ENCODE measurements around the gene POGZ. TPM values are rescaled to one million over a fixed set of nuclear protein-coding genes. Genes with fewer than 3 reads are reported as not detected.
A peak's percentile ranks its signal among the peaks of the same experiment; 100 is the strongest.

Gene POGZ
- total RNA-seq, 4 donors from 2014 or later: 44.1 to 90.9 (median 72.7) TPM

DNA sequence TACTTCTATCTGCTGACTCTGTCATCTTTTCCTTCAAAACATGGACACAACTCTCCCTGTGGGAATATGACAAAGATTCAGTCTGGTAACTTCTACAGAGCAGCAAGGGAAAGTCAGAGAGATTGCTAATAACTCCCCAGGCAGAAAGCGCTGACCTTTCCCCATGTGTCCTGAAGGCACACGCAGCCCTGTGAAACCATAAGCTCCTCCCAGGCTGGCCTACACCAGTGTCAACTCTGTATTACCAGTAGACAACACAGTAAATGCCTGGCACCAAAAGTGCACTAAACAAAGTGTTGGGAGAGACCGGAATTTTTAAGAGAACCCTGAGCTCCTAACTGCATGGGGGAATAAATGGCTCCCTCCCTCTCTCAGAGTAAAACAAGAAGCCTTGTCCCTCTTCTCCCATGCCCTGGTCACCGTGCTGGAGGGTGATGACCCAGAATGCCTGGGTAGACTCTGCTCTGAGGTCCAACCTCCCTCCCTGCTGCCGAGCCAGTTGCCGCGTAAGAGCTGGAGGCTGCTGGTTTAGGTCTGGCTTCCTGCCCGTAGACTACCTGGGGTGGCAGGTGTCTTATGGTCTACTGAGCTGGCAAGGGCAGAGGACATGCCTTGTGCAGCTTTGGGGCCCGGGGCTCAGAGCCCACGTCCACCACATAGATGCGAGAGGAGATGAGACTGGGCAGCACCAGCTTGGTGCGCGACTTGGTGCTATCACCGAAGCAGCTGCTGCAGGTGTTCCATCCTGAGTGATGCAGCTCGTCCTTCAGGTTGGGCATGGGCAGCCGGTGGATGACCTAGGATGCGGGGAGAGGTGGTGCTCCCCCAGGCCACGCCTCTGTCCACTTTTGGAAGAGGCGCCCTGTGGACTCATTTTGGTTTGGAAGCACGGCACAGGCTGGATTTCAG lies 90.6 kb downstream of the POGZ start:
- DNase-seq: peak; percentile 49
- peak overlapping the region in 2 of 4 donors; percentile 36 to 63 for H3K4me3 ChIP-seq
- peak overlapping the region in 3 of 4 donors; percentile 84 to 92 (median 85) for H3K27ac ChIP-seq
- intact Hi-C loops (cut with DNase I; ENCODE audit: low total_unique reads) (no loop called here), in situ Hi-C loops (cut with MboI; ENCODE audit: low pct_ligation_motif_present in 1 of 4, low pct_unique_long_range_greater_than_20kb in 1 of 4, low sequenced_read_pairs in 3 of 4) (no loop called here)
- peaks cover 13 to 59% (median 42%) of the 10 kb centered on the region in 4 donors for H3K4me1 ChIP-seq
- no peaks in the 10 kb centered on the region for H3K9me3 ChIP-seq
- H3K27me3 ChIP-seq: no peaks in the 10 kb centered on the region
- H3K36me3 ChIP-seq: peaks cover 0 to 39% (median 17%) of the 10 kb centered on the region in 4 donors
- WGBS, 2 donors (ENCODE audit: low coverage in 1 of 2): 65% methylated on average over 18 of the region's 20 CpGs; no CpG with 5 or more reads in 1 of the 2 donors
- TF ChIP-seq POLR2A (IDR thresholded peaks at IDR 0.05) (peak; percentile 9), POLR2AphosphoS5 (IDR thresholded peaks at IDR 0.05) (peak in 1 of 3 donors; percentile 48), CTCF (IDR thresholded peaks at IDR 0.05) (no peak), EP300 (IDR thresholded peaks at IDR 0.05; ENCODE audit: low read depth) (no peak)

DNA sequence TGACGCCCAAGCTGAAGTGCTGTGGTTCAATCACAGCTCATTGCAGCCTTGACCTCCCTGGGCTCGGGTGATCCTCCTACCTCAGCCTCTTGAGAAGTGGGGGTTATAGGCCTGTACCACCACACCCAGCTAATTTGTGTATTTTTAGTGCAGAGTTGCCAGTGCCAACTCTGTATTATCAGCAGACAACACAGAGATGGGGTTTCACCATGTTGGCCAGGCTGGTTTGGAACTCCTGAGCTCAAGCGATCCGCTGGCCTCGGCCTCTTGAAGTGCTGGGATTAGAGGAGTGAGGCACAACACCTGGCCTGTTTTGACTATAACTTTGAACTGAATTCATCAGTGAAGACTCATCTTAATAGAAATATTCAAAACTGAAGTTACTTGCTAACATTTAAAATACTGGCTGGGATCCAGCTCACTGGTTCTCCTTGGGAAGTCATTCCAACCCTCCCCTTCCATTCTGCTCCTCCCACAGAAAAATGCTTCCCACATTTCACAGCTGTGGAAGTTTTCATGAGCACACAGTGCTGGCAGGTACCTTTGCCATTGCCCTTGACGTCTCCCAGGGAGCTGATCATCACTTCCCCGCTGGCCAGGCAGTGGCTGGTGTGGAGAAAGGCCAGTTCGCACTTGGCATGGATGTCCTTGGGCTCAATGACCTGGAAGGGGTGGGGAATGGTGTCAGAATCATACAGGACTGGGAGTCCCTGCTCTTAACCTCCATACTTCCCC lies 91.5 kb downstream of the POGZ start:
- Histone ChIP-seq H3K27me3 (no peaks in the 10 kb centered on the region), H3K27ac (peak overlapping the region in 3 of 4 donors; percentile 3 to 92 (median 84)), H3K4me3 (peak overlapping the region in 1 of 4 donors; percentile 15), H3K4me1 (peaks cover 8 to 51% (median 34%) of the 10 kb centered on the region in 4 donors), H3K9me3 (no peaks in the 10 kb centered on the region), H3K36me3 (peaks cover 0 to 39% (median 17%) of the 10 kb centered on the region in 4 donors)
- WGBS, 2 donors (ENCODE audit: low coverage in 1 of 2): 80% methylated on average over 8 of the region's 8 CpGs; no CpG with 5 or more reads in 1 of the 2 donors
- intact Hi-C loops (cut with DNase I; ENCODE audit: low total_unique reads): no loop called here
- TF ChIP-seq EP300 (IDR thresholded peaks at IDR 0.05; ENCODE audit: low read depth) (no peak), POLR2A (IDR thresholded peaks at IDR 0.05) (no peak), CTCF (IDR thresholded peaks at IDR 0.05) (no peak), POLR2AphosphoS5 (IDR thresholded peaks at IDR 0.05) (peak in 1 of 3 donors; percentile 11)
- no peak for DNase-seq
- in situ Hi-C loops (cut with MboI; ENCODE audit: low pct_ligation_motif_present in 1 of 4, low pct_unique_long_range_greater_than_20kb in 1 of 4, low sequenced_read_pairs in 3 of 4): no loop called here

GRCh38 chr1:151364996-151365395 lies 94.3 kb downstream of the POGZ start:
- peaks cover 0 to 39% (median 17%) of the 10 kb centered on the region in 4 donors for H3K36me3 ChIP-seq
- no peaks in the 10 kb centered on the region for H3K27me3 ChIP-seq
- TF ChIP-seq CTCF (IDR thresholded peaks at IDR 0.05) (no peak), POLR2AphosphoS5 (IDR thresholded peaks at IDR 0.05) (peak in 1 of 3 donors; percentile 46), POLR2A (IDR thresholded peaks at IDR 0.05) (no peak), EP300 (IDR thresholded peaks at IDR 0.05; ENCODE audit: low read depth) (no peak)
- no peak overlapping the region for H3K4me3 ChIP-seq
- intact Hi-C loops (cut with DNase I; ENCODE audit: low total_unique reads): no loop called here
- H3K9me3 ChIP-seq: no peaks in the 10 kb centered on the region
- peaks cover 8 to 25% (median 13%) of the 10 kb centered on the region in 4 donors for H3K4me1 ChIP-seq
- in situ Hi-C loops (cut with MboI; ENCODE audit: low pct_ligation_motif_present in 1 of 4, low pct_unique_long_range_greater_than_20kb in 1 of 4, low sequenced_read_pairs in 3 of 4): no loop called here
- DNase-seq: no peak
- WGBS, 2 donors (ENCODE audit: low coverage in 1 of 2): 80 to 83% methylated on average over 1 to 4 of the region's 4 CpGs
- no peak overlapping the region for H3K27ac ChIP-seq
